Dedifferentiated amniotic fluid mesenchymal stem cell (primary cell): ENCODE measurements around the gene FRMD3.

ENCODE experiments used
- DNase-seq: peaks from one replicate; pipeline ENCODE4 v3.0.0-alpha.2; 2016; ENCODE audit errors: extremely low spot score

Gene FRMD3

DNA sequence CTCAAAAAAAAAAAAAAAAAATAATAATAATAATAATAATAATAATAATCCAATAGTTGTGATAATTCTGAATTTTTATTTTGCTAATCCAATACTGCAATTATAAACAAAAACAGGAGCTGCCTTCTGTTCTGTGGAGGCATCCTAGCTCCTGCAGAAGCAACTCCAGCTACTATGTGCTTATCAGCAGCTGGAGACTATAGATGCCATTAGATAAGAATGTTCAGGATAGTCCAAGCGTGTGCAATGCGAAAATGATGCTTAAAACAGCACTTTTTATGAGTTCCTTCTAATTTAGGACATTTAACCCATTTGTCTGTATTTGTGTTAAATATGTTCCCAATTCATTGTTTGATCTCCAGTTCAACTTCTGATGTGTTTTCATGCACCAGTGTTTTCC, 254.7 kb downstream of the FRMD3 start:
- DNase-seq, result no peak

DNA sequence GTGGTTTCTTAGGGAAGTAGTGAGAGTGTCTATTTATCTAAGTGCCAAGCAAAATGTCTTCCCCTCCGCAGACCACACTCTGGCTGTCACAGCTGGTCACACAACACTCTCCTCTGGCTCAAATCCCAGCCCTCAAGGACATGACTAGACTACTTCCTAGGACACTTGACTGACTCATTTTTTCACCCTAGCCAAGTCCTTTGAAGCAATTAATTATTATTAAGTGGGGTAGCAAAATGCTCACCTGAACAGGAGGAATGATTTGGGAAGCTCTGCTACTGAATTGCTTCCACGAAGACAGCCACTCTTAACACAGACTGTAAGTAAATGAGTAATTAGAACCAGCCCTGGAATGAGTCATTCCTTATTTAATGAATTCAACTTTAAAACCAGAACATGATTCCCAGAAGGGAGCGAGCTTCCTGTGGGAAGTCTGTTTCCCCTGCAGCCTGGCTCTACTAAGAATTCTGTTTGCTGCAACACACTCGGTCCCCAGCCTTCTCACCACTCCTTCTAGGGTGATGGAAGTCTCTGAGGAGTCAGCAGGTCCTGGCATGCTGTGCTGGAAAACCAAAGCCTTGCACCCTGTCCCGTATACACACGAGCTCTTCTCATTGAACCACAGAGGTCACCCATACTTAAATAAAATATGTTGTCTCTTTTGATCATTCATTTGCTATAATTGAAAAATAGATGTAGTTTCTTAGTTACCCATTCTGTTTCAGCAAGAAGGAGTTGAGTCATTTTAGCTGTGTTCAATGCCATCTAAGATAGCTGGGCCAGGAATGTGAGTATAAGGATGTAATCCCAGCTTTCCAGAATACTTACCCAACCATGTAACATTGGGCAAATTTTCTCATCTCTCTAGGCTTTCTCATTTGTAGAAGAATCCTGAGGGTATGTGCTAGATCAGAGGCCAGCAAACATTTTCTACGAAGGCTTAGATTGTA, 256.6 kb downstream of the FRMD3 start:
- DNase-seq, result peak; percentile 34

DNA sequence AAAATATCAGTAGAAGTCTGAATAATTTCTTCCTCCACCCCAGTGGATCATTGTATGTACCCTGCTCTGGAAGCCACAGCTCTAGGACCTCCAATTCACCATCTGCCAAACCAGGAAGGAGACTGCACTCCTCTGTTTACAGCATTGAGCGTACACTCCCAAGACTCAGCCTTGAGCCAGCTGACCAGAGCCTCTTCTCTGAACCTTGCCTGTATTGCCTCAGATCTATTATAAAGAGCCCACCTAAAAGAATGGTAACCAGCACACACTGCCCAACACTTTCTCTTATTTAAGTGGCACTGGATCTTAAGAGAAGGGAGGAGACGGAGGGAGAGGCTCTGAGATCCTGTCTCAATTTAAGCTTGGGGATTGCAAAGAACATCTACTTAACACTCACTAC, 257.4 kb downstream of the FRMD3 start:
- no peak for DNase-seq

DNA sequence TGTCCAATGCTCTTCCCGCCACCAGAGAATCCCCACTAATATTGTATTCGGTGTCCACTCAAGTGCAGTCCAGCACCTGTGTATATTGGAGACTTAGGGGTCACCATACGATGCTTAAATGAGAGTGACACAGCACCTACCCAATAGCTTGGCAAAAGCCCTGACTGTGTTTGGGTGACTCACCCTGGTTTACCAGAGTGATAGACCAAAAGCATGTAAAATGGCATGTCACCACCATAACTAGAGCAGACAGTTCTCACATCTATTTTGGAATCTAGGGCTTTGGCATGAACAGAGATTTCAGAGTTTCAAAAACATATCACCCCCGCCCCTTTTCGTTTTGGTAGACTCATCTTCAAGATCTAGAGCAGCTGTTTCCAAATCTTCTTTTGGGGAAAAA, 257.9 kb downstream of the FRMD3 start:
- DNase-seq, result no peak

DNA sequence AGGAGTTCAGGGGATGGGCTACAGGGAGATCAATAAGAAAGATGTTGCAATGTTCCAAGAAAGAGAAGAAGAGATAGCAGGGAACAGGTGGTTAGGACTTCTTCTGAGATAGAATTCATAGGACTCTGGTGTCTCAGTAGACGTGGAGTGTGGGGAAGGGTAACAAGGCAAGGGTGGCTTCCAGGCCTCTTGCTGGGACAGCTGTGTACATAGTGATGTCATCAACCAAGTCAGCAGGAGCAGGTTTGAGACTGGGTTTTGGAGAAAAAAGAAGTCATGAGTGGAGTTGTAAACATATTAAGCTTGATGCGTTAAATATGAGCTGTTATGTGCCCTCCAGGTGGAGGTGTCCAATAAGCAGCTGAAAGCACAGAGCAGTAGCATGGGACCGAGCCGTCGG, 263.4 kb downstream of the FRMD3 start:
- DNase-seq, result no peak

DNA sequence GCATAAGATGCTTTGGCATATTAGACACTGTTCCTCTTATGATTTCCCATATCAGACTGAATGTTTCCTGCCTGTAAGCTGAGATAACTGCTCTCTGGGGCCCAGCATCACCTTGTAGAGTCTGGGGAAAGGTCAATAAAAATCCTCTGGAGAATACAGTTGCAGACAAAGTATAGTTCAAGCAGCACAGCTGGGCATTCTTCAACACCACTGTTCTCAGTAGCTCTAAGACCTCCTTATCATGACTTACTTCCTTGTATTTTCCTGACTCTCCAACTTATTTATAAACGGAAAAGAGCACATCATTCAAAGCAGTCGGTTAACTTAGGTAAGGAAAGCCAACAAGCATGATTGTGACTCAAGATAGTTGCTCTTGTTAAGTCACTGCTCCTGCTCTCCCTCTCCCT, 266.5 kb downstream of the FRMD3 start:
- DNase-seq, result no peak

DNA sequence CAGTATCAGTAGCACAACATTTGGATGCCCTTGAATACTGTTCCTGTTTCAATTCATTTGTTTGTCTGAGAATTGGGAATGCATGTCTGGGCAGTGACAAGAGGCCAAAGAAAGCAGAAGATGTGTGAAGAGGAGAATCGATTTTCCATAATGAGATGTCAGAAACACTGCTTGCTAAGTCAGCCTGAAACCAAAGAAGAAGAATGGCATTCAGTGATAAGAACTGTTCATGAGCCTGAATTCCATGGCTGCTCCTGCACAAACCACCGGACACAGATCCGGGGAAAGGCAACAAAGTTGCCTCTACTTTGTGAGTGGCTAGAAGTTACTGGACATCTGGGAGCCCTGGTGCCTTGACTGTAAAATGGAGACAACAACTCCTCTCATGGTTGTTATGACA, 268.1 kb downstream of the FRMD3 start:
- DNase-seq, result no peak

DNA sequence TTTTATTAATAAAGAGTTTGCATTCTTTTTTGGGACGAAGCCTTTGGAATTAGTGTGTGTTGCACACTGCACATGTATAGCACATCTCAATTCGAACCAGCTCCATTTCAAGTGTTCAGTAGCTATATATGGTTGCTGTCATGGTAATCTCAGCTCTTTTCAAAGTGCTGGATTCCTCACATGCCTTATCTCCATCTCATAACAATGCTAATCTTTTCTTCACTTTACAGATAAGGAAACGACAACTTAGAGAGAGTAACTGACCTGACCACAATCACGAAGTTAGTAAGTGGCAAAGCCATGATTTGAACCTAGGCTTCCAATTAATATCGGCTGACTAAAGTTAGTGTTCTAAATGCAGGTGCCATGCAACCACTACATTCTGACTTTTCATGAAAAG, 270.5 kb downstream of the FRMD3 start:
- no peak for DNase-seq

DNA sequence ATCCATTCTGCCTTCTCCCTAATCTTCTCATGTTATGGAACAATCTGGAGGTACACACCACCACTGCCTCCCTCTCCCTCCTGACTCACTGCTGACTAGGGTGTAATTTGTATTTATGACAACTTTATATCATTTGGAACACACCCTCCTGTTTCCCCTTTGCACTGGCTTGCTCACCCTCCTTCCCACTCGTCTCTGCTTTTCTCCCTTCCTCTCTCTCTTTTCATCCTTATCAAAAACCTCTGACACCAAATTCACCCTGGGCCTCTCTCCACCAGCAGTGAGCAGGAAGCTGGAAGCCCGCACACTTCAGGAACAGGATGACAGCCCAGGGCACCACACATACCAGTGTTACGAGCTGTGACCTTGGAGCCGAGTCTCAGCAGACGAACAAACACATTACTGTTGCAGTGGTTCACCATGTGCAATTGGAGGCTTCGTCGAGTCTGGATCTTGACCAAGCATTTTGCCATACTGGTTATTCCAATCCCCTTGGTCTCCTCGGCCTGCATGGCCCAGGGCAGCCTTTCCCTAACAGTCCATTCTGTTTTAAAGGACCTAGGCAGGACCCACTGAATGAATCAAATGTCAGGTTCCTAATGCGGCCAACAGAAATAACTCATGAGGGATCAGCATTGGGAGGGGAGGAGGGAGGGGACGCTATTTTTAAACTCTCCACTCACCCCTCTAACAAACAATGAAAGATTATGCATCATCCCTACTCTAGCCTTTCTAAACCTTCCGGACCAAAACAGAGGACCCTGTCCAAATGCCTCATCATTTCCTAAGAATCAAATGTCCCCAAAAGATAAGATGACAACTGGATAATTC, 271.3 kb downstream of the FRMD3 start:
- no peak for DNase-seq

DNA sequence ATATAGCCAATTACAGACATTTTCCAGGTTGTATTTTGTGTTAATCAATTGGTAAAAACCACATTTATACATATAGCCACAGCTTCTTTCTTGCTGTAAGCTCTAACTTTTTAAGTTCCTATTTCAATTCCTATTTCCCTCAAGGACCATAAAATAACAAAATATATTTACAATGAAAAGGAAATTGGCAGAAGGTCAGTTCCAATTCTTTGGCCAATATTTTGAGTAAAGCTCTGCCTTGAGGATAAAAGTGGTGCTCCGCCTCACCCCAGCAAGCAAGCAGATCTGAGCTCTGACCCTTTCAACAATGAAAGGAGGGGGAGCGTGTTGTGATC, 271.9 kb downstream of the FRMD3 start:
- DNase-seq, result no peak

DNA sequence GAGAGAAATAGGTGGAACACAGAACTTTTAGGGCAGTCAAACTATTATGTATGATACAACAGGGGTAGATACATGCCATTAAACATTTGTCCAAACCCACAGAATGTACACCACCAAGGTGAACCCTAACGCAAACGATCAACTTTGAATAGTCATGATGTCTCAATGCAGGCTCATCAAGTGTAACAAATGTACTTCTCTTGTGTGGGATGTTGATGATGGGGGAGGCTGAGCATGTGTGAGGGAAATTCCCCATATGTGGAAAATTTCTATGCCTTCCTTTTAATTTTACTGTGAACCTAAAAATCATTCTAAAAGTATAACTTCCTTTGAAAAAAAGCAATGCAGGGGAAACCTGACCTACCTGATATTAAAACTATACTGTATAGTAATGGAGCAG, 273.9 kb downstream of the FRMD3 start:
- DNase-seq, result no peak

DNA sequence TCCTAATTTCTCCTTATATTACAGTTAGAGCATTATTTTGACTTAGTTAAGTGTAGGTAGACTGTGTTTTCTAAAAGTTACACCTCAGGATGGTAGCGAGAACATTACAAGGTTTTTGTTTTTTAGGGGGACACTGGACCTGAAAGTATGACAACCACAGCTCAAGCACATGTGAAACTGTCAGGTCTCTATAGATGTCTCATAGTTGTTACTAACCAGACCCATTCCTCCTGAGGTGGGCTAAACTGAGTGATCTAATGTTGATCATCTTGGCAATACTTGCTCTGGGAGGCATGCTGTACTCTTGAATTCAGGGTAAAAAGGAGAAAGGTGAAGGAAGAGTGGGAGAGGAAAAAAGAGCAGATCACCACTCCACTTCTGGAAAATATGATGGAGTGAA, 278.6 kb downstream of the FRMD3 start:
- no peak for DNase-seq

DNA sequence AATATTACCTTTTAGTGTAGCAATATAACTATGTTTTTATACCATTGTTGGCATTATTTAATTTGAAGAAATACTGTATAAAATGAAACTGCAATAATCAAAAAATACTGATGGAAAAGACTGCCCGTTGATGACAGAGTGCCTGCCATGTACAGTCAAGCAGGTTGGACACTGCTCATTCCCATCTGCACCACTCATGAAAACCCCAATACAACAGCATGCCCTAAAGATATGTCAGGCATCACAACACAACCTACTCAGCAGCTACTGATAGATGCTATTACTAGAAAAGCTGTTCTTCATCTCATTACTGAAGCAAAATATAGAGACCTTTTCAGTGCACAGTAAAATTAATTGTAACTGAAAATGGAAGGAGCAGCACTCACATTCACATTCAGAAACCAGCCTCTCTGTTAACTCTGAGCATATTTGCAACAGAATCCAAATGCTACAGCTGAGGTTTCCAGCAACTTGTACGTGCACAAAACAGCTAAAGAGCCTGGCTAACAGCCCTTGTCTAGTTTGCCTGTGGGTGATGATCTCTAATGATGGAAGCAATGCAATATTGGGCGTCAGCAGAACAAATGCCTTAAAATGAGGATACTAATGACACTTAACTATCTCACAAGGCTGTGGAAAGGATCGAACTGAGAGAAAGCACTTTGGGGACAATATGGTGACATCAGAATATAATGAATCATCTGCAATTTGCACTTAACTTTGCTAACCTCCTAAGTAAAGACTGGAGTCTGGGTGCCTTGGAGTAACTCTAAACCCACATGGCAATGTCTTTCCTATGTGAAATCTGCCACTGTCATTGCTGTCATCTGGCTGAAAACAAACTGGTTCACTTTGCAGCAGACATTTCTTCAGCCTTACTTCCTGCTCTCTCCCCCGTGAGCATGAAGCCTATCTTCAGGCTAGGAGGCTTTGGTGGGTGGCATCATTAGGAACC, 280.0 kb downstream of the FRMD3 start:
- no peak for DNase-seq

DNA sequence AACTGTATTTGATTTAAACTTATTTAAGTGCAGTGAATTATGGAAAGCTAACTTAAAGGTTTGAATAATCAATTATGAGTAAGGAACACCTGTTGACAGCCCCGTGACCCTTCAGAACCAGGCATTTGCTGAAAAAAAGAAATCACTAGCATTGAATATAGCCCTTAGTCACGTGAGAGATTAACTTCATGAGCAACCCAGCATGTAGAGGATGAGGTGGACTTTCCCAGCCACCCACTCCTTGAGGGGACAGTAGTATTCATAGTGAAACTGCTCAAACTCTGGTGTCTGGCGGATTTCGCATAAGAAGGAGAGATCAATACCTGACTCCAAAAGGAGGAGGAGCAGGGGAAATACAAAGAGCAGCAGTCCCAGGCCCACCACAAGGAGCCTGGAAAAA, 290.5 kb downstream of the FRMD3 start:
- no peak for DNase-seq

DNA sequence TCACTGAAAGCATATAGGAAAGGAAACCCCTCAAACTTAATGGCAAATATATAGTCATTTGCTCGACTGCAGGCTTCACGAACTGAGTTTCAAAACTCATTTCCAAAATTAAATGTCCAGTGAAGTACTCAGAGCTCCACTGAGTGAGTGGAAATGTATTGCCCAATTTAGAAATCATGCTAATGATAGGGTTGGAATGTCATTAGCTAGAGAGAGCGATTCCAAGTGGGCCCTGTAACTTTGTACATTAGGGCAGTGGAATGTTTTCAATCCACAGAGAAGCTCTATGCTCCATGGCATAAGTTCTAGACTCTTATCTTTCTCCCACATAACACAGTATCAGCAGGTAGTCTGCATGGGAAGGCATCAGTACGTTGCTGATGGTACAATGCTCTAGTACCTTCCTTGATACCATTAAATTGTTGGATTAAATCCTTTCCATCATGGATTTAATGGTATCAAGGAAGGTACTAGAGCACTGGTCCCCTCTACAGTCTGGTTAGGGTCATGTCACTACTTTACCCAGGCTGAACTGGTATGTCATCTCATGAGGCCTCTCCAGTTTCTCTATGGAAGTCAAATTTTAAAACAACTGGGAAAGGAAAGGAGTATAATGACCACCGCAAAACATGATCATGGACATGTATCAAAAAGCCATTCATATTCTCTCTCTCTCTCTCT, 292.1 kb downstream of the FRMD3 start:
- no peak for DNase-seq

DNA sequence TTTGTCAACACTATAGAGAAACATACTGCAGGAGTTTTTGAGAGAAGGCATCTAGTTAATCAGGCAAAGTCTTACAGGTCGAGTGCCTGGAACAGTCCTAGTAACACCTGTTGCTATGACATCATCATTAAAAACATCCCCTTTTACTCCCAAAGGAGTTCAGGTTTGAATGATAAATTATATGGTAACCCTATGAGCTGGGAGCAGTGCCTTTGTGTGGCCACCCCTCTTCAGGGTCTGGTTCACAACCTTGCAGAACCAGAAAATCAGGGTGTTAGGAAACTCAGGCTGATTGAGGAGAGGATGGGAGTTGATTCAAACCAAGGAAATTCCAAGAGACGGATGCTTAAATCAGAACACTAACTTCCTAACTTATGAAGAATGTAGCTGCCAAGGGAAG, 296.1 kb downstream of the FRMD3 start:
- DNase-seq, result no peak

DNA sequence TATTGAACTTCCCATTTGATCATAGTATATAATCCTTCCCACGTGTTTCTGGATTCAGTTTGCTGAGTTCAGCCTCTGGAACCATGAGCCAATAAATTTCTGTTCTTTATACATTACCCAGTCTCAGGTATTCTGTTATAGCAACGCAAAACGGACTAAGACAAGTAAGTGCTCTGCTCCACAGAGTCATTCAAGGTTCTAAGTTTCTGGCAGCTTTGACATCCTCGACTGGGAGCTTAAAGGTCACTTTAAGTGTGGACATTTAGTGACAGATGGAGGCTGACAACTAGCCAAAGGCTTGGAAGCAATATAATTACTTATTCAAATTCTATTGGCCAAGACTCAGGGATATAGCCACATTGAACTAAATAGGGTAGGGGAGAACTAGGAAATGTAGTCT, 297.5 kb downstream of the FRMD3 start:
- DNase-seq, result no peak

DNA sequence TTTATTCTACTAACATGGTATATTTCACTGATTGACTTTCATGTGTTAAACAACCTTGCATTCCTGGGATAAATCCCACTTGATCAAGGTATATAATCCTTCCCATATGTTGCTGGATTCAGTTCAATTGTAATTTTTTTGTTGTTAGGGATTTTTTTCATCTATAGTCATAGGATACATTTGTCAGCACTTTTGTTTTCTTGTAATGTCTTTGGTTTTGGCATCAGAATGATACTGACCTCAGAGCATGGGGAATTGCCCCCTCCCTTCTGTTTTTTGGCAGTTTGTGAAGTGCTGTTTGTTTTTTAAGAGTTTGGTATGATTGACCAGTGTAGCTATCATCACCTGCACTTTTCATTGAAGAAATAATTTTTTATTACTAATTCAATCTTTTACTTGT, 298.5 kb downstream of the FRMD3 start:
- no peak for DNase-seq

DNA sequence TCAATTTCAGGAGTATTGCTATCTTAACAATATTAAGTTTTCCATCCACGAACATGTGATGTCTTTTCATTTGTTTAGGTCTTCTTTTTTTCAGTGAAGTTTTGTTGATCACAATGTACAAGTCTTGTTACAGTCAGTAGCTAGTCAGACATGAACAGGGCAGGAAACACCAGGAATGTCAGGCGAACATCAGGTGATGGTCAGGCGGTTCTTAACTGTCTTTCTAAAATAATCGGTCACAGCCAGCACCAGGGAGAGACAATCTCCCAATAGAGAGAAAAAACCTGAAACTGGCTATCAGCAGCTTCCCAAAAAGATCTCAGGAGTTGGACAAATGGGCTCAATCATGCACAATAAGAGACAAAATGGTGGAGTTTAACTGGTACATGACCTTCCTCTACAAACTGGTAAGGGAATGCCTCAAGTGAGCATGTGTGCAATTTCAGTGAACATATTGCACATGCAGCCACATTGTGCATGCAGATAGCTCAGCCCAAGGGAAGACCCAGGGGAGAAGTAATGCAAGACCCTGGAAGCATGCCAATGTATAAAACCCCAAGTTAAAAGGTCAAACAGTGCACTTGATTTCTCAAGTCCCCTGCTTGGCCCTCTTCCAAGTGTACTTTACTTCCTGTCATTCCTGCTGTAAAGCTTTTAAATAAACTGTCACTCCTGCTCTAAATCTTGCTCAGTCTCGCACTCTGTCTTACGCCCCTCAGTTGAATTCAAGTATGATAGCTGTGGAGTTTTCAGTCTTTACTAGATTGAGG, 299.1 kb downstream of the FRMD3 start:
- DNase-seq, result no peak

DNA sequence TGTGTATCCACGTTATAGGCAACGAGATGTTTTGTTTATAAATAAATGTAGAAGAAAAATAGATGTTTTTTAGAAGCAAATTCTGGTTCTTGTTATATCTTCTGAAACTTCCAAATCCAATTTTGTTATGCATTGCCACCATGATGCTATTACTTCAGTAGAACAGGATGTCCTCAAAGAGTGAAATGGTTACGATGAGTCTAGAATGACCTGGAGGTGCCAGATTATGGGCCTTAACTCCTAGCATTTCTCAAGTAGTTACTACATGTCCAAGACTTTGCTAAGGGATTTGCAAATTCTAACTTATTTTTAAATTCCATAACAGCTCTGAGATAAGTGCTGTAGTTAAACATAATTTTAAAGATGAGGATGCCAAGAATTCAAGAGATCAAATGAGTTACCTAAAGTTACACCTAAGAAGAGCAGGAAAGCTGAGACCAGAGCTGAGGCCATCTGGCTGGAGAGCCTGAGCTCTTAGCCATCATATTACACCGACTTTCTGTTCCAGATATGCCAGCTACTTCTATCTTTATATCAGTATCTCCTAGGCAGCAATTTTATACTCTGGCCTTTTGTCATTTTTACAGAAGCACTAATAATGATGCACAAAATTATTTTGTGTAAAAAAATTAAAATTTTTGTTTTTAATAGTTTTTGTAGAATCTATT, 302.0 kb downstream of the FRMD3 start:
- no peak for DNase-seq
